Amniotic epithelial cell (primary cell): Measurements from ENCODE around the gene ARHGEF3.

ENCODE experiments used
- DNase-seq: peaks from one replicate; pipeline ENCODE4 v3.0.0-alpha.2; 2010; ENCODE audit warnings: low read depth

Gene ARHGEF3

DNA sequence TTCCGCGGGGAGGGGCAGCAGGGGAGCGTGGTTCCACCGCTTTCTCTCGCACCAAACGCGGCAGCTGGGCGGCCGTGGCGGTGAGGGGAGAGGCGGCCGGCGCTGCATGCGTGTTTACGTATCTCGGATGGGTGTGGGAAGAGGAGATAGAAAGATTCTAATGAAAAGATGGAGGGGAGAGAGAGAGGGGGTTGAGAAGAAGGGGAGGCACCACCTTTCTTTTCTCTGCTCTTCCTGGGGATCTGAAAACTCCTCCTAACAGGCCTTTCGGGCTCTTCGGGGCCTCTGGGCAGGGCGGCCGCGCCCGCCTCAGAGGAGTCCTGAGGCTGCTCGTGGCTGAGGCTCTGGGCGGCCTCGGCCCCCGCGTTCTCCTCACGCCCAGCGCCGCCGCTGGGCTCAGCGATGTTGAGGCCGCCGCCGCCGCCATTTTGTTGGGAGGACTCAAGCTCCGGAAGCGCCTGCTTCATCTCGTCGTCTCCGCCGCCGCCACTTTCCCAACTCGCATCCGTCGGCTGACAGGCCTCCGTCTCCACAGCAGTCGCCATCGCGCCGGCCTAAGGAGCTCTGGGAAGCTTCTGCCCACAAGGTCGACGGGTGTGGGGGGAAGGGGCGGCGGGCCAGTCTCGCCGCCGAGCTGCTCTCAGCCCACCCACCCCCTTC is 119.2 kb downstream of the ARHGEF3 start:
- DNase-seq = peak; percentile 74

DNA sequence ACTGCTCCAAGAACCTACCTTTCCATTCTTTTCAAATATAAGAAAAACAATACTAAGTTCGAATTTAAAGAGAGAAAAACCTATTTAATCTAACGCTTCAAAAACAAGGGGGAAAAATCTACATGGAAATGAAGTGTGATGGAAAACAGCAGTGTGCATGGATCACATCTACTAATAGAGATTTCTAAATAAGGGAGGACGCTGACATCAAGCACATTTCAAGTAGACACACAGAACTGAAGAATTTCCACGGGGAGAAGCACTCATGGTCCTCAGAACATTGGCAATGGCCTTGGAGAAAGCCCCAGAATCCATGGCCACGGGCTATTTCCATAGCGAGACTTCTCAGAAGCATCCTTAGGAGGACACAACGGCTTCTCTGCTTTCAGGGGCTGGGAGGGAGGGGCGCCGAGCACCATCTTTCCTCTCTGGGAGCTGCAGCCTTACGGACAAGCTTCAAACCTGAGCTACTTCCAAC is 119.7 kb downstream of the ARHGEF3 start:
- no peak for DNase-seq

DNA sequence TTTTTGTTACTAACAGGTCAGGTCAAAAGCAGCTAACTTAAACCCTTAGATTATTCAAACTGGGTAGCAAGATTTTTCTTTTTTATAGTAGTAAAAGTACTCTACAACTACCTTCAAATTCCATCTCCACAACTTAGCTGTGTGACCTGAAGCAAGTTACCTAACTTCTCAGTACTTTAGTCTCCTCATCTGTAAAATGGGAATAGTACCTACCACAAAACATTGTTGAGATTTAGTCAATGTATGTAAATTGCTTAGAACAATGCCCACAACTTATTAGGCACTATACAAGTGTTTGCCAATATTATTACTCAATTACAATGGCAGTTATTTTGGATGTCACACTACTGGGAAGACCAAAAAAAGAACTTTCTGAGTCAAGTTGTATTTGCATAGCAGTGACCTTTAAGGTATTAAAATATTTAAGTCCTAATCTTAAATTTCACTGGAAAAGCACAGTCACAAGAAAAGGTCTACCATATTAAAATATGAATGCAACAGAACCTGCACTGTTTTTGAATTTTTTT is 121.6 kb downstream of the ARHGEF3 start:
- no peak for DNase-seq
